Posterior cingulate gyrus (tissue), 11 donors: Measurements from ENCODE around the gene LSM14A.
A peak's percentile ranks its signal among the peaks of the same experiment; 100 is the strongest.

Source experiments
- DNase-seq, 10 donors: peaks; one replicate each; pipeline versions ENCODE4 v3.0.0 to v3.0.0-alpha.2; 2020 to 2021; ENCODE audit warnings: mixed read lengths in 3 of 10
- intact Hi-C: fragments of 100-400 bp; cut with DNase I; formaldehyde crosslinking; loops from one replicate; pipeline ENCODE4 v1.15.1; 2023

Gene LSM14A

GRCh38 chr19:34274284-34274826, 102.1 kb downstream of the LSM14A start:
- no peak for DNase-seq
- intact Hi-C loops = no loop called here

- DNase-seq = no peak
- intact Hi-C loops = no loop called here
Observed at GRCh38 chr19:34274827-34275625, 102.7 kb downstream of the LSM14A start.

- intact Hi-C loops = no loop called here
- DNase-seq = no peak
Observed at GRCh38 chr19:34275705-34276104, 103.4 kb downstream of the LSM14A start.

GRCh38 chr19:34276614-34277013, 104.3 kb downstream of the LSM14A start:
- peak in 3 of 10 donors; percentile 27 to 64 (median 52) for DNase-seq
- intact Hi-C loops = no loop called here

GRCh38 chr19:34277244-34277643, 104.9 kb downstream of the LSM14A start:
- intact Hi-C loops = no loop called here
- no peak for DNase-seq

- no peak for DNase-seq
- intact Hi-C loops = no loop called here
Observed at GRCh38 chr19:34278783-34279182, 106.5 kb downstream of the LSM14A start.
